D341Med (cell line): ENCODE results near the gene UQCR11.
"Not testable (repeated sequence)": the region's sequence is repeated elsewhere in the genome, so short reads cannot be mapped to it uniquely, and the experiment has no call there.

ENCODE experiments used
- DNase-seq: peaks from one replicate; pipeline ENCODE4 v3.0.0; 2012; ENCODE audit warnings: low spot score

The UQCR11 gene

GRCh38 chr19:1605236-1606137 lies at the start of gene UQCR11:
Gene UQCR11, minus strand, starts transcription at chr19:1605462. Its CDS starts 53 bp downstream, at chr19:1605409.
- peak; percentile 98 for DNase-seq

GRCh38 chr19:1654178-1654792 lies 49.0 kb upstream of the UQCR11 start:
- DNase-seq: no peak

DNA sequence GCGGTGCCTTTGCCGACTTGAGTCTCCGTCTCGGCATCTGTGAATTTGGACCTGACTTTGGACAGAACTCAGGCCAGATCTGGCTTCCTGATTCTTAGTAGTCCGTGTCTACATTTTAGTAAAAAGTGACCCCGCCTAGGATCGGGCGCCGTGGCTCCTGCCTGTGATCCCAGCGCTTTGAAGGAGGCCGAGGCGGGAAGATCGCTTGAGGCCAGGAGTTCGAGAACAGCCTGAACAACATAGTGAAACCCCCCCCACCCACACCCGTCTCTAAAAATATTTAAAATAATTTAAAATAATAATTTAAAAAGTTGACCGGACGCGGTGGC lies 48.0 kb upstream of the UQCR11 start:
- DNase-seq: no peak

DNA sequence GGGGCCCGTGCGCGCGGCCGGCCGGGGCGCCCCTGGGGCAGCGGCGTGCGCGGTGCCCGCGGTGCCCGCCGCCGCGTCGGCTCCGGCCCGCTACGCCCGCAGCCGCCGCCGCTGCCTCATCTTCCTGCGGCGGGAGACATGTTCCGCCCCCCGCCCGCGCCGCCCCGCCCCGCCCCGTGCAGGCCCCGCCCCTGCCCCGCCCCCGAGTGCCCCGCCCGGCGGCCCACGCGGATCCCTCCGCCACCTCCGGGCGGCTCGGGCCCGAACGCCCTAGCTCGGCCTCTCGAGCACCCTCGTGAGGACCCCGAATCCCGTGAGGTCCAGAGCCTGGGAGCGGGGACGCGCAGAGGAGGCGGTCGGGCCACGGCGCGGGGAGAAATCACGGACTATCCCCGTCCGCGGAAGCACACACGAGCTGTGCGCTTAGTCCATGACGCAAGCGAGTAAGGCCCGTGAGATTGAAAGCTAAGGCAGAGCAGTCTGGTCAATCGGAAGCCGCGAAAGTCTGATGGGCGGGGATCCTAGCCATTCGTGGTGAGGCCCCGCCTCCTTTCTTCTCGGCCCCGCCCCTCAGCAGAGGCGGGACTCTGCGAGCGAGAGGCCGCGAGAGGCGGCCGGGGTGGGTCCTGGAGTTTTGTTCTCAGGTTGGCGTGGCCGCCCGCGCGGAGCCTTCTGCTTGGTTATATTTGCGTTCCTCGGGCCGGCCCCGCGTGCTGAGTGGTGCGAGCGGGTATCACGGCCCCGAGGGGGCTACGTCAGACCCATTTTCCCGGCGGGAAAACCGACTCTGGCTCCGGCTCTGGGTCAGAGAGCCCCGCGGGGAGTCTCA lies 47.4 kb upstream of the UQCR11 start, which contains the start of gene TCF3:
TCF3 (minus strand) TSS at position 145 of the 829 bp plus-strand sequence. CDS start 2,367 bp downstream, outside the sequence.
- peak; percentile 97 for DNase-seq

DNA sequence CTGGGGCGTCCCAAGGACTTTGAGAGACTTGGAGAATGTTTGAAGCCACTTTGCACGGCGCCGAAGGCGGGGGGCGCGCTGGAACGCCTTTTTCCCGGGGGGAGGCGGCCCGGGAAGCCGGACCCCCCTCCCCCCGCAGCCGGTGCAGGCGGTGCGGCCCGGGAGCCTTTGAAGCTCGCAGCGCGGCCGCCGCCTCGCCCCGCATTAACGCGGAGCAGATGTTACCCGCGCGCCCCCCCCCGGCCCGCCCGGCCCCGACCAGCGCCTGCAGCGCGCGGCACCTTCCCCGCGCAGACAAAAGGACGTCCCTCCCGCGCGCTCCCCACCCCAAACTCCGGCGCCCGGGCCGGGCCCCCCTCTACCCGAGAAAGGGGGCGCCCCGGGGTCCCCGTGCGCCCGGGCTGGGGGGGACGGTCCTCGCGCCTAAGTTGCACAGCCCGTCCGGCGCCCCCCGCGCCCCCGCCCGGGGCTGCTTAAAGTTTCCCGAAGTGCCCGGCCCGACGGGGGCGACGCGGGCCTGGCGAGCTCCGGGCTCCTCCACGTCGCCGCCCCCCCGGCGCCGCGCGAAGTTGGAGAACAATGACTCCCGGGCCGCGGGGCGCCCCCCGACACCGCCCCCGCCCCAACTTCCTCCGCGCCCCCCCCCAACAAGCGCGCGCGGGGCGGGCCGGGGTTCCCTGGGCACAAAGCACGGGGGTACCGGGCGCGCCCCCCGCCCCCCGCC lies 46.5 kb upstream of the UQCR11 start:
- peak; percentile 80 for DNase-seq

GRCh38 chr19:1650650-1651567 lies 45.6 kb upstream of the UQCR11 start:
- DNase-seq: no peak

GRCh38 chr19:1649706-1650649 lies 44.7 kb upstream of the UQCR11 start:
- DNase-seq: no peak

- no peak for DNase-seq
Measured at GRCh38 chr19:1648920-1649541, 43.8 kb upstream of the UQCR11 start.

DNA sequence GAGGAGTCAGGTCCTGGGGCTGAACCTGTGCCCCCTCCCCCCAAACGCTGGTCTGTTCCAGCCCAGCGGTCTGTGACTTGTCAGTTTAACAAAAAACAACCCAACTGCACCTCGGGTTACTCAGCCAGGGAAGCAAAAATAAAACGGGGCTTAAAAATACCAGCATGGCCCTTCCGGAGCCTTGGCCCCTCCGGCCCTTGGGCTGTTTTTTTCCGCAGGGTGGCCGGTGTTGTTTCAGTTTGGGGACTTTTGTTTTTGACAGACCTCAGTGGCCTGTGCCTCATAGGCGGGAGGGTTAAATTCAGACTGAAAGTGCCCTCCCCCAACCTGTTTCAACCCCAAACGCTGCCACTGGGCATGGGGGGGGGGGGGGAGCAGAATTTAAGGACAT lies 43.2 kb upstream of the UQCR11 start:
- no peak for DNase-seq

GRCh38 chr19:1647501-1648458 lies 42.5 kb upstream of the UQCR11 start:
- no peak for DNase-seq

DNA sequence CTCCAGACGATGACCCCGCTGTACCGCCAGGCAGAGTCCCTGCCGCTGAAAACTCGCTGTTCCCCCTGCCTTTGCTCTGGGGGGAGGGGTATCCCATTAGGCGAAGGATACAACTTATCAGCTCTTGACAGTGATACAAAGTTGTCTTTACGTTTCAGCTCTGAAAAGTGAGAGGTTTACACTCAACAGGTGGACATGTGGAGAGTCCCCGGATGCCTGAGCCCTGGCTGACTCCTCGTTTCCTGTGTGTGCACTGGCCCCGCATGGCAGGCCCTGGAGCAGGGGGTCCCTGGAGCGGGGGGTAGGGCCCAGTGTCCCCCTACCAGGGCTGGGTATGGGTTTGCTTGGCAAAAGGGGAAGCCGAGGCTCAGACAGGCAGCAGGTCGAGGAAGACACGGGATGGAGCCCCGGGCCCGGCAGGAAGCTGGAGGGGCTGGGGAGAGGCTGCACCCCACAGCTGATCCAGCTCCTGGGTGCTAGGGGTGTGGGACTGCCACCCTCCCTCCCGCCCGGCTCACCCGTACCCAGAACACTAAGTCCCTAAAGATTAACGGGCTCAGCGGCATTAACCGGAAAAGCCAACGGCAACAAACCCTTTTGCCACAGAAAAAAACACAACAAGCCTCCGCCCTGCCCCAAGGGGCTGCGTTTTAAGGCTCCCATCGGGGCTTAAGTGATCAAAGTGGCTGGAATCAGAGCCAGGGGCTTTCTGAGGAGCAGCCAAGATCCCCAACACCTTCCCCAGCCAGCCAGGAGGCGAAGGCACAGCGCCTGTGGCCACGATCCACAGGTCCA lies 41.6 kb upstream of the UQCR11 start:
- DNase-seq: peak; percentile 80

DNA sequence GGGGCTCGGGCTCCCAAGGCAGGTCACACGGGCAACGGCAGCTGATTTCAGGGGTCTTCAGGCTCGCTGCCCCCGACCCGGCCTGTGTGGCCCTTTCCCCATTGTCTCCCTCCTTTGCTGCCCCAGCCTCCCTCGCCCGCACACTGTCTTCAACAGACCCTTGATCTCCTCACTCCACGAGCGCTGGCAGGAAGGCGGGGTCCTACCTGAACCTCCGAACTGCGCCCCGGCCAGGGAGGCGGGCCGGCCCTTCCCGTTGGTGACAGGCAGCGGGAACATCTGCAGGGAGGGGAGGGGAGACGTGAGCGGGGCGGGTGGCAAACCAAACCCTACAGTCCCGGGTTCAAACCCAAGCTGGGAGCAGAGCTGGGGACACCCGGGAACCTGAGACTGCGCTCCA lies 40.9 kb upstream of the UQCR11 start:
- DNase-seq: no peak

DNA sequence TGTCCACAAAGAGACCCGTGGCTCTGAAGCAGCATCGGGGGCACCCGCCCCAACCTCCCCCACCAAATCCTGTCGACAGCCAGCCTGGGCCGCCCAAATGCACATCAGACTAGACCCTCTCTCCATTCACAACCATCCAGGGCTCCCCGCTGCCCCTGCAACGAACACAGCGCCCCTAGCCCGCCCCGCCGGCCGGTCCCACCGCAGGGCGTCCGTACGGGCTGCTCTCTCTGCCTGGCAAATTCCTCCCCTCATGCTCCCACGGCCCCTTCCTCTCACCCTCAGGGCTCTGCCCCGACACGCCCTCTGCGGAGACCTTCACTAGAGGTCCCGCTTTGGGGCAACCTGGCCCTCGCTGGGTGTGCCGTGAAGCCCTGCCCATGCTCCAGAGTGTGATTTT lies 40.0 kb upstream of the UQCR11 start:
- DNase-seq: no peak

DNA sequence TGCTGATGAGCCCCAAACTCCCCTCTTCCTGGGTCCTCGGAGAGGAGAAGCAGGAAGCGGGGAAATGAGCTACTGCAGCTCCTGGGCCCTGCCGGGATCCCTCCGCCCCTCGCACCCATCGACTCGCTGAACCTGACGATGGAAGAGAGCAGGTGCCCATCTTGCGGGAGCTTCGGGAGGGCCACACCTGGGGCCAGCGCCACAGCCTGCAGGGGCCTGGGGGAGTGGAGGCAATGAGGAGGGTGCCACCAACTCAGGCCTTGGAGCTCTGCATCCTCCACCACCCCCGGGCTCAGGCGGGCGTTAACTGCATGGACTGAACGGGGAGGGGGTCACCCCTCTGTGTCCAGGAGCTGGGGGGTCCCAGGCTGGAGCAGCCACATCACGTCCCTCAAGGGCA lies 38.8 kb upstream of the UQCR11 start:
- no peak for DNase-seq

- not testable (repeated sequence) for DNase-seq
Measured at GRCh38 chr19:1640893-1641448, 35.7 kb upstream of the UQCR11 start.

DNA sequence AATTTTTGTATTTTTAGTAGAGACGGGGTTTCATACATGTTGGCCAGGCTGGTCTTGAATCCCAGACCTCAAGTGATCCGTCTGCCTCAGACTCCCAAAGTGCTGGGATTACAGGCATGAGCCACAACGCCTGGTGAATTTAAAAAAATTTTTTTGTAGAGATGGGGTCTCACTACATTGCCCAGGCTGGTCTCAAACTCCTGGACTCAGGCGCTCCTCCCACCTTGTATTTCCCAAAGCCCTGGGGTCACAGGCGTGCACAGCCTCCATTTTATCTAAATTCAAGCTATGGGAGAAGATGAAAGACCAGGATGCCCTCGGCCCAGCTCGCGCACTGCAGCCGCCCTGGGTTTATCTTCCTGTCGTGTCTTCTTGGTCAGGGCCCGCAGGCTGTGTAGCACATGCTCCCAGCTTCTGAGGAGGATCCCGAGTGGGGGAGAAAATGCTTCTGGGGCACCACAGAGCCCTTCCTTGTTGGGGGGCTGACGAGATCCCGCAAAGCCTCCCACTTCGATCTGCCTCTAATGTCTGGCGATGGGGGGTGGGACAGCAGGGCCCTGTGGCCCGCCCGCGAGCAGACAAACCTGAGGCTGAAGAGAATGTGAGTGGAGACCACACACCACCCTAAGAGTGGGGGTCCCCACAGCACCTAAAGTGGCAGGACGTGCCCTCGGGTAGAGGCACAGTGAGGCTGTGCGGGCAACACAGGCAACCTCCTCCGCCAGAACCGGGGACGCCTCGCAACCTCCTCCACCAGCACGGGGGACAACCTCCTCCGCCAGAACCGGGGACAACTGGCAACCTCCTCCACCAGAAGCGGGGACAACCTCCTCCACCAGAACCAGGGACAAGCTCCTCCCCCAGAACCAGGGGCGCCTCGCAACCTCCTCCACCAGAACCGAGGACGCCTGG lies 31.3 kb upstream of the UQCR11 start:
- DNase-seq: no peak
